Neuronal stem cell (in vitro differentiated cells): ENCODE data around the gene ZNF776.
A peak's percentile ranks its signal among the peaks of the same experiment; 100 is the strongest.

Source experiments
- DNase-seq: peaks from one replicate; pipeline ENCODE4 v3.0.0-alpha.2; 2013; ENCODE audit warnings: low spot score
- H2AFZ ChIP-seq: one replicate; pipeline ENCODE4 v1.6.1; 2013; ENCODE audit warnings: mild to moderate bottlenecking, low read length, inconsistent platforms
- H2AK5ac ChIP-seq: 2 replicates; pipeline ENCODE4 v1.6.1; 2013; ENCODE audit warnings: low read depth, mild to moderate bottlenecking, inconsistent platforms, low read length, moderate library complexity, mixed read lengths
- H2BK120ac ChIP-seq: 2 replicates; pipeline ENCODE4 v1.6.1; 2013; ENCODE audit warnings: low read depth, mild to moderate bottlenecking, inconsistent platforms, low read length, moderate library complexity, mixed read lengths
- H2BK12ac ChIP-seq: one replicate; pipeline ENCODE4 v1.6.1; 2013; ENCODE audit warnings: low read length, inconsistent platforms
- H2BK15ac ChIP-seq: 2 replicates; pipeline ENCODE4 v1.6.1; 2013; ENCODE audit warnings: mild to moderate bottlenecking, low read length, inconsistent platforms, mixed read lengths
- H2BK5ac ChIP-seq: one replicate; pipeline ENCODE4 v1.6.1; 2013; ENCODE audit warnings: inconsistent platforms, mild to moderate bottlenecking, low read length, moderate library complexity
- H3K14ac ChIP-seq: one replicate; pipeline ENCODE4 v1.6.1; 2013; ENCODE audit warnings: low read length, inconsistent platforms
- H3K18ac ChIP-seq: 2 replicates; pipeline ENCODE4 v1.6.1; 2013; ENCODE audit warnings: low read length, inconsistent platforms
- H3K23ac ChIP-seq: 2 replicates; pipeline ENCODE4 v1.6.1; 2013; ENCODE audit warnings: low read depth, mild to moderate bottlenecking, mixed read lengths, low read length, inconsistent platforms; ENCODE audit not compliant: poor library complexity
- H3K27ac ChIP-seq: replicated peaks from 3 replicates; pipeline ENCODE4 v1.5.1; 2013; ENCODE audit warnings: low read length, inconsistent platforms
- H3K27me3 ChIP-seq, 3 experiments: 2 replicates each; pipeline ENCODE4 v1.6.1; 2013; ENCODE audit warnings: low read length in 3 of 3, mild to moderate bottlenecking in 2 of 3, inconsistent platforms in 1 of 3, low read depth in 1 of 3, mixed read lengths in 1 of 3, moderate library complexity in 1 of 3; ENCODE audit not compliant: control insufficient read depth in 3 of 3, insufficient read depth in 3 of 3
- H3K36me3 ChIP-seq, 2 donors: replicated peaks in 1 of 2; 2 replicates each; pipeline ENCODE4 v1.6.1; 2013; ENCODE audit warnings: low read length in 2 of 2; ENCODE audit not compliant: control insufficient read depth in 2 of 2, insufficient read depth in 2 of 2
- H3K4ac ChIP-seq: 2 replicates; pipeline ENCODE4 v1.6.1; 2013; ENCODE audit warnings: inconsistent platforms, mild to moderate bottlenecking, low read length, moderate library complexity
- H3K4me1 ChIP-seq, 2 donors: 1 replicate in 1 of 2; 2 replicates in 1 of 2; pipeline ENCODE4 v1.6.1; 2013; ENCODE audit warnings: low read length in 2 of 2, low read depth in 1 of 2; ENCODE audit not compliant: control insufficient read depth in 2 of 2, insufficient read depth in 1 of 2
- H3K4me2 ChIP-seq: one replicate; pipeline ENCODE4 v1.6.1; 2013; ENCODE audit warnings: mild to moderate bottlenecking, low read length, inconsistent platforms; ENCODE audit not compliant: insufficient read depth, poor library complexity, severe bottlenecking
- H3K4me3 ChIP-seq, 2 donors: 2 replicates each; pipeline ENCODE4 v1.5.1; 2013; ENCODE audit warnings: low read length in 2 of 2, mild to moderate bottlenecking in 2 of 2, inconsistent platforms in 1 of 2, moderate library complexity in 1 of 2
- H3K79me1 ChIP-seq: one replicate; pipeline ENCODE4 v1.6.1; 2013; ENCODE audit warnings: low read depth, mild to moderate bottlenecking, inconsistent platforms, low read length, moderate library complexity
- H3K9ac ChIP-seq: one replicate; pipeline ENCODE4 v1.6.1; 2013; ENCODE audit warnings: mild to moderate bottlenecking, low read depth, low read length, inconsistent platforms; ENCODE audit not compliant: poor library complexity
- H3K9me3 ChIP-seq, 2 donors: replicated peaks in 1 of 2; 2 replicates each; pipeline versions ENCODE3 to v1.6.1; 2013; ENCODE audit warnings: low read length in 2 of 2, mild to moderate bottlenecking in 2 of 2, inconsistent platforms in 1 of 2, low read depth in 1 of 2, mixed read lengths in 1 of 2, moderate library complexity in 1 of 2; ENCODE audit not compliant: control insufficient read depth in 2 of 2, insufficient read depth in 1 of 2
- H4K8ac ChIP-seq: one replicate; pipeline ENCODE4 v1.6.1; 2013; ENCODE audit warnings: low read depth, mild to moderate bottlenecking, inconsistent platforms, low read length, moderate library complexity
- H4K91ac ChIP-seq: one replicate; pipeline ENCODE4 v1.6.1; 2013; ENCODE audit warnings: low read length, low read depth, mild to moderate bottlenecking, inconsistent platforms; ENCODE audit not compliant: poor library complexity
- WGBS, 2 donors: extraction: QIAGEN DNeasy Blood & Tissue Kit; methylation state at CpG; one replicate each; pipeline ENCODE4 v1.1.7; 2013; ENCODE audit warnings: missing lambda C conversion rate in 2 of 2, mixed read lengths in 1 of 2; ENCODE audit not compliant: insufficient read length in 2 of 2, insufficient replicate concordance in 1 of 2; ENCODE audit errors: extremely low coverage in 2 of 2; 5-methylcytosine and 5-hydroxymethylcytosine counted together

ZNF776 gene

GRCh38 chr19:57747472-57747807 is 825 bp downstream of the ZNF776 start:
- Histone ChIP-seq H2AFZ (peak overlapping the region; percentile 79), H2BK12ac (no peak overlapping the region), H3K36me3 (peaks cover 16 to 47% of the 10 kb centered on the region in 2 donors), H2BK120ac (no peak overlapping the region), H3K4ac (no peak overlapping the region), H3K9me3 (peaks cover 0 to 43% of the 10 kb centered on the region in 2 donors), H4K91ac (no peak overlapping the region), H2AK5ac (no peak overlapping the region), H3K18ac (no peak overlapping the region), H3K14ac (peak overlapping the region; percentile 86), H3K4me3 (peak overlapping the region; percentile 84 to 89), H3K4me2 (peak overlapping the region; percentile 86), H2BK5ac (no peak overlapping the region), H2BK15ac (no peak overlapping the region), H4K8ac (no peak overlapping the region), H3K79me1 (peaks cover 11% of the 10 kb centered on the region), H3K4me1 (peaks cover 0 to 4% of the 10 kb centered on the region in 2 donors), H3K23ac (no peak overlapping the region), H3K27ac (no peak overlapping the region), H3K27me3 (no peaks in the 10 kb centered on the region), H3K9ac (peak overlapping the region; percentile 97)
- WGBS, 2 donors: no CpG with 5 or more reads among the region's 6 CpGs
- DNase-seq: no peak

DNA sequence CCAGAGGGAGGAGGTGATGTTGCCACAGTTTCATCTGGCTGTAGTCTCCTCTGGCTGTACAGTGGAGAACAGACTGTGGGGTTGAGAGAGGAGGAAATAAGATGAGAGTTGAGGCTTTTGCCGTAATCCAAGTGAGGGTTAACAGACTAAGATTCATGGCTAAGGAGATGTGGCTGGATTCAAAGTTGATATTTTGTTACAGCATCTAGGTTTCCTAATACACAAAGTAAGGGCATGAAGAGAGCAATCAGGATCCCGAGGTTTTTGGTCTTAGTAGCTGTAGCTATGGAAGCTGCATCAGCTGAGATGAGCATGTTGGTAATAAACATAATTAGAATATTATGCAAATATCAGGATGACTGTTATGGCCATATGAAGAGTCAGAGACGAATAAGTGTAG is 1.4 kb downstream of the ZNF776 start:
- Histone ChIP-seq H3K36me3 (peaks cover 22 to 53% of the 10 kb centered on the region in 2 donors), H4K91ac (no peak overlapping the region), H3K4me2 (peak overlapping the region; percentile 22), H3K18ac (no peak overlapping the region), H2BK12ac (no peak overlapping the region), H3K4ac (no peak overlapping the region), H3K27ac (no peak overlapping the region), H3K4me1 (peaks cover 0 to 4% of the 10 kb centered on the region in 2 donors), H3K4me3 (peak overlapping the region in 1 of 2 donors; percentile 84), H3K9ac (no peak overlapping the region), H2BK15ac (no peak overlapping the region), H3K79me1 (peaks cover 11% of the 10 kb centered on the region), H3K14ac (no peak overlapping the region), H3K27me3 (no peaks in the 10 kb centered on the region), H3K9me3 (peaks cover 0 to 49% of the 10 kb centered on the region in 2 donors), H2AK5ac (no peak overlapping the region), H2BK120ac (no peak overlapping the region), H3K23ac (no peak overlapping the region), H4K8ac (no peak overlapping the region), H2BK5ac (no peak overlapping the region), H2AFZ (no peak overlapping the region)
- WGBS, 2 donors: no CpG with 5 or more reads among the region's 3 CpGs
- DNase-seq: no peak

GRCh38 chr19:57754091-57754673 is 7.6 kb downstream of the ZNF776 start:
- H2BK15ac ChIP-seq: no peak overlapping the region
- no peak overlapping the region for H4K8ac ChIP-seq
- peaks cover 60 to 100% of the 10 kb centered on the region in 2 donors for H3K36me3 ChIP-seq

GRCh38 chr19:57755031-57755430 is 8.4 kb downstream of the ZNF776 start:
- Histone ChIP-seq H2BK120ac (no peak overlapping the region), H3K4ac (no peak overlapping the region), H2AK5ac (no peak overlapping the region), H3K9ac (no peak overlapping the region), H4K8ac (no peak overlapping the region), H3K14ac (no peak overlapping the region), H2BK5ac (no peak overlapping the region), H3K27ac (no peak overlapping the region), H3K79me1 (no peaks in the 10 kb centered on the region), H3K9me3 (peaks cover 0 to 56% of the 10 kb centered on the region in 2 donors), H3K27me3 (no peaks in the 10 kb centered on the region), H2BK12ac (no peak overlapping the region), H3K4me1 (no peaks in the 10 kb centered on the region), H2BK15ac (no peak overlapping the region), H3K18ac (no peak overlapping the region), H3K23ac (no peak overlapping the region), H3K4me3 (no peak overlapping the region), H2AFZ (no peak overlapping the region), H4K91ac (no peak overlapping the region), H3K36me3 (peaks cover 68 to 100% of the 10 kb centered on the region in 2 donors), H3K4me2 (no peak overlapping the region)
- DNase-seq: no peak
- no CpG with 5 or more reads among the region's 4 CpGs for WGBS, 2 donors

More at GRCh38 chr19:57754091-57754673, 7.6 kb downstream of the ZNF776 start:
- Histone ChIP-seq H3K9me3 (peaks cover 0 to 64% of the 10 kb centered on the region in 2 donors), H3K27ac (no peak overlapping the region), H3K4ac (no peak overlapping the region), H2BK5ac (no peak overlapping the region), H3K27me3 (no peaks in the 10 kb centered on the region), H3K18ac (no peak overlapping the region), H3K4me3 (no peak overlapping the region), H4K91ac (no peak overlapping the region), H3K4me1 (no peaks in the 10 kb centered on the region), H2BK12ac (no peak overlapping the region), H2AFZ (no peak overlapping the region), H2BK120ac (no peak overlapping the region), H3K14ac (no peak overlapping the region), H3K23ac (no peak overlapping the region), H3K79me1 (peaks cover 2% of the 10 kb centered on the region), H3K9ac (no peak overlapping the region), H2AK5ac (no peak overlapping the region), H3K4me2 (no peak overlapping the region)
- no peak for DNase-seq
- no CpG with 5 or more reads among the region's 10 CpGs for WGBS, 2 donors
